Mucosa of descending colon (tissue), 3 donors: Measurements from ENCODE around the gene TRIM37. TPM values are rescaled to one million over a fixed set of nuclear protein-coding genes. Genes with fewer than 3 reads are reported as not detected.

ENCODE experiments used
- ATAC-seq: fragments of 200-7000 bp; cut with Tn5 transposase; one replicate; pipeline ENCODE4 v1.9.1; 2020; ENCODE audit warnings: mild to moderate bottlenecking, moderate library complexity
- DNase-seq, 3 donors: peaks; one replicate each; pipeline ENCODE4 v3.0.0-alpha.2; 2020
- H3K36me3 ChIP-seq: fragments of 200-600 bp; one replicate; pipeline ENCODE4 v1.8.0; 2021; ENCODE audit warnings: low read depth, mild to moderate bottlenecking
- H3K4me1 ChIP-seq: fragments of 200-600 bp; one replicate; pipeline ENCODE4 v1.8.0; 2021; ENCODE audit warnings: low read depth, mild to moderate bottlenecking
- H3K4me3 ChIP-seq: fragments of 200-600 bp; one replicate; pipeline ENCODE4 v1.8.0; 2021; ENCODE audit warnings: mild to moderate bottlenecking
- H3K9me3 ChIP-seq: fragments of 200-600 bp; one replicate; pipeline ENCODE4 v1.8.0; 2021; ENCODE audit warnings: mild to moderate bottlenecking
- intact Hi-C, 2 donors: fragments of 100-400 bp; cut with DNase I in 1 of 2; cut with micrococcal nuclease in 1 of 2; formaldehyde crosslinking; loops; one replicate each; pipeline versions ENCODE4 v1.11.0 to v1.11.1; 2022; cut with DNase I, micrococcal nuclease
- microRNA-seq: library from miRNA; unstranded; fragments of <30 nt; microRNA quantifications from one replicate; pipeline ENCODE4, GENCODE V29; 2019
- total RNA-seq, 3 donors: library from RNA; stranded (reverse); fragmentation: NEBNext Ultra II Directional in 2 of 3; extraction: Animal tissue kit (Norgen Biotek cat#: 25700) in 2 of 3; gene quantifications; one replicate each; pipeline versions ENCODE4 v1.2.1 to v1.2.4, GENCODE V29; 2021 to 2023
- TF ChIP-seq, protein P1 (sequence below): fragments of 200-600 bp; IDR thresholded peaks from one replicate; pipeline ENCODE4 v1.8.0; 2022; ENCODE audit warnings: antibody characterized with exemption, mild to moderate bottlenecking
- donor health status: DM: no; HTN: no; CAD: no; lungs with moderate emphysema.
- donor health status: DM: no; HTN: no; CAD: no.
- donor health status: DM: no; HTN: yes; CAD: no.

Gene TRIM37
- total RNA-seq, 3 donors from 2014 or later, result 11.4 to 24.6 (median 14.5) TPM

DNA sequence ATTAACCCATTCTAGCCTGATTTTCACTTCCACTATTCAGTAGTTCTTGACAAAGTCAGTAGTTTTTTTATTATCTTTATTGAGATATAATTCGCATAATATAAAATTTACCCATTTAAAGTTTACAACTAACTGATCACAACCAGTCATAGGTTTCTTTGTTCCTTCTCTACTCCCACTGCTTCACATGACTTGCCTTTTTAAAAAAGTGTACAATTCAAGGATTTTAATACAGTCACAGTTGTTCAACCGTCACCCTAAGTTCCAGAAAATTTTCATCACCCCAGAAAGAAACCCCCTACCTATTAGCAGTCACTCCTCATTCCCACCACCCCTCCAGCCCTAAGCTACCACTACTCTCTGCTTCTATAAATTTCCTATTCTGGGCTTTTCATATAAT, 162.5 kb downstream of the TRIM37 start:
- DNase-seq (no peak), ATAC-seq (no peak)
- no peak overlapping the region for H3K4me3 ChIP-seq
- no peaks in the 10 kb centered on the region for H3K4me1 ChIP-seq
- no peaks in the 10 kb centered on the region for H3K36me3 ChIP-seq
- H3K9me3 ChIP-seq, result no peaks in the 10 kb centered on the region
- intact Hi-C loops, result no loop called here
- TF ChIP-seq, protein P1, sequence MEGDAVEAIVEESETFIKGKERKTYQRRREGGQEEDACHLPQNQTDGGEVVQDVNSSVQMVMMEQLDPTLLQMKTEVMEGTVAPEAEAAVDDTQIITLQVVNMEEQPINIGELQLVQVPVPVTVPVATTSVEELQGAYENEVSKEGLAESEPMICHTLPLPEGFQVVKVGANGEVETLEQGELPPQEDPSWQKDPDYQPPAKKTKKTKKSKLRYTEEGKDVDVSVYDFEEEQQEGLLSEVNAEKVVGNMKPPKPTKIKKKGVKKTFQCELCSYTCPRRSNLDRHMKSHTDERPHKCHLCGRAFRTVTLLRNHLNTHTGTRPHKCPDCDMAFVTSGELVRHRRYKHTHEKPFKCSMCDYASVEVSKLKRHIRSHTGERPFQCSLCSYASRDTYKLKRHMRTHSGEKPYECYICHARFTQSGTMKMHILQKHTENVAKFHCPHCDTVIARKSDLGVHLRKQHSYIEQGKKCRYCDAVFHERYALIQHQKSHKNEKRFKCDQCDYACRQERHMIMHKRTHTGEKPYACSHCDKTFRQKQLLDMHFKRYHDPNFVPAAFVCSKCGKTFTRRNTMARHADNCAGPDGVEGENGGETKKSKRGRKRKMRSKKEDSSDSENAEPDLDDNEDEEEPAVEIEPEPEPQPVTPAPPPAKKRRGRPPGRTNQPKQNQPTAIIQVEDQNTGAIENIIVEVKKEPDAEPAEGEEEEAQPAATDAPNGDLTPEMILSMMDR, result no peak

DNA sequence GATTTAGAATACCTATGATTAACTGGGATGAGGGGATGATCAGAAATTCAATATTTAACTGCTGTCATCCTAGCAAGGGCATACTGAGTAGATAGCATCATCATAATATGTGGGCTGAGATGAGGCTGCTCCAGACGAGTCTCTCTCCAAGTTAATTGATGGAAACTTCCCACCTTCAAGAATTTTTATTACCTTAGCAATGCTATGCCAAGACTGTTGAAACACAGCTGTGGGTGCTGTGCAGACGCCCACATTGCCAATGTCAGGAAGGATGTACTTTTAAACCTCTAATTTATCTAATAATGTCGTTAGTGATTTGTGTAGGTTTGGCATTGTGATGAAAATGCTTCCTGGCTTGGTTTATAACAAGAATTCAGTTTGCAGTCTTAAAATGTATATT, 170.4 kb downstream of the TRIM37 start:
- Histone ChIP-seq H3K36me3 (no peaks in the 10 kb centered on the region), H3K4me3 (no peak overlapping the region), H3K9me3 (no peaks in the 10 kb centered on the region), H3K4me1 (no peaks in the 10 kb centered on the region)
- DNase-seq (no peak), ATAC-seq (no peak)
- intact Hi-C loops, result no loop called here
- TF ChIP-seq, protein P1, result no peak

DNA sequence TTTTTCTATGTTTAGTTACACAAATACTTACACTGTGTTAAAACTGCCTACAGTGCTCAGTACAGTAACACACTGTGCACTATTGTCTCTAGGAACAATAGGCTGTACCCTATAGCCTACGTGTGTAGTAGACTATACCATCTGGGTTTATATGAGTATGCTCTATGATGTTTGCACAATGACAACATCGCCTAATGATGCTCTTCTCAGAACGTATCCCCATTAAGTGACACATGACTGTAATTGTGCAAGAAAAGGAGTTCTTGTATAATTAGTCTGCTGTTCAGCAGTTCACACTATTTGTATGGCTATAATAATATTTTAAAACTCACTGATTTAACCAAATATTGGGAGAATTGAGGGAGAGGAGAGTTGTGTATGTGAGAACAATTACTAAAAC, 173.7 kb downstream of the TRIM37 start:
- Histone ChIP-seq H3K4me3 (no peak overlapping the region), H3K9me3 (no peaks in the 10 kb centered on the region), H3K36me3 (no peaks in the 10 kb centered on the region), H3K4me1 (no peaks in the 10 kb centered on the region)
- TF ChIP-seq, protein P1, result no peak
- intact Hi-C loops, result no loop called here
- no peak for DNase-seq
- no peak for ATAC-seq

Small RNA genes within 50 kb of the gene (microRNA-seq; reads per million reads assigned to microRNA genes)
- 52.9 reads per million, percentile 54 among the genes with 10 or more reads in this experiment for gene MIR301A
- 907 reads per million, percentile 83 among the genes with 10 or more reads in this experiment for gene MIR454

Other genes starting within 250 kb of the TRIM37 start
- 10 to 100 TPM; 15.7 to 30.0 (median 27.0) TPM for gene SKA2, start 48.3 kb upstream of the TRIM37 start, total RNA-seq
- 10 to 100 TPM in 1 of 3 donors, 1 to 10 TPM in 2; 2.0 to 17.3 (median 3.5) TPM for gene PRR11, start 48.9 kb upstream of the TRIM37 start, total RNA-seq
- 10 to 100 TPM in 1 of 3 donors, 1 to 10 TPM in 2; 8.6 to 11.1 (median 9.0) TPM for gene SMG8, start 103.2 kb upstream of the TRIM37 start, total RNA-seq
- 1 to 10 TPM; 4.5 to 6.2 (median 4.9) TPM for gene GDPD1, start 113.6 kb upstream of the TRIM37 start, total RNA-seq
- gene YPEL2, start 224.8 kb upstream of the TRIM37 start, total RNA-seq, result 10 to 100 TPM; 29.6 to 33.8 (median 32.8) TPM